HepG2 (cell line): ENCODE data around the gene AGPAT3. TPM values are rescaled to one million over a fixed set of nuclear protein-coding genes. Genes with fewer than 3 reads are reported as not detected.

Experiments used
- ATAC-seq: fragments of 200-7000 bp; cut with Tn5 transposase; 3 replicates; pipeline ENCODE4 v1.9.1; 2020; ENCODE audit warnings: mild to moderate bottlenecking, moderate library complexity
- BruUV-seq: library from RNA; stranded (reverse); fragments of 400-500 nt; replicated peaks from 2 replicates; lab custom pipeline; 2021; lab: Mats Ljungman, UMichigan
- CTCF ChIA-PET: fragments of 300-600 bp; formaldehyde crosslinking; extraction: SDS; loops from one replicate; lab custom pipeline; 2021; ENCODE audit warnings: low total read pairs, inconsistent platforms, low intra/inter-chr PET ratio; lab: Yijun Ruan, JAX
- POLR2A ChIA-PET: fragments of 350-600 bp; sonication (Branson Sonifier 250); formaldehyde crosslinking; loops from one replicate; lab custom pipeline; 2020; ENCODE audit warnings: antibody characterized with exemption, inconsistent platforms; lab: Yijun Ruan, JAX
- DNase-seq: peaks from one replicate; pipeline ENCODE4 v3.0.0-alpha.2; 2015; ENCODE audit warnings: low spot score
- FAIRE-seq: peaks from 3 replicates; lab custom pipeline; 2011; peaks lifted over from hg19 to GRCh38; lab: Jason Lieb, UNC
- H2AFZ ChIP-seq: one replicate; pipeline ENCODE4 v1.6.1; 2011; ENCODE audit warnings: low read length, inconsistent platforms
- H3K27ac ChIP-seq: fragments of 300-600 bp; 3 replicates; pipeline ENCODE4 v1.8.0; 2011; ENCODE audit warnings: mixed run types, mild to moderate bottlenecking, mixed read lengths, low read length, inconsistent platforms; ENCODE audit not compliant: insufficient read depth; ENCODE audit errors: extremely low read length
- H3K27me3 ChIP-seq, 2 experiments: fragments of 200-600 bp in 1 of 2; 2 replicates in 1 of 2; 3 replicates in 1 of 2; pipeline versions ENCODE4 v1.6.0 to v1.8.0; 2011; ENCODE audit warnings: low read length in 2 of 2, mild to moderate bottlenecking in 2 of 2, moderate library complexity in 2 of 2, inconsistent platforms in 1 of 2; ENCODE audit not compliant: insufficient read depth in 2 of 2, control insufficient read depth in 1 of 2
- H3K36me3 ChIP-seq, 2 experiments: fragments of 200-600 bp in 1 of 2; replicated peaks in 1 of 2; 2 replicates in 1 of 2; 3 replicates in 1 of 2; pipeline versions ENCODE4 v1.5.1 to v1.8.0; 2011; ENCODE audit warnings: low read length in 2 of 2, inconsistent platforms in 1 of 2; ENCODE audit not compliant: insufficient read depth in 2 of 2, control insufficient read depth in 1 of 2
- H3K4me1 ChIP-seq: 2 replicates; pipeline ENCODE4 v1.5.1; 2012; ENCODE audit warnings: low read length, inconsistent platforms; ENCODE audit not compliant: insufficient read depth
- H3K4me2 ChIP-seq: 2 replicates; pipeline ENCODE4 v1.6.0; 2011; ENCODE audit warnings: low read depth, low read length, inconsistent platforms
- H3K4me3 ChIP-seq, 3 experiments: fragments of 200-600 bp in 1 of 3; sonication (generic), shearing (Covaris generic) in 1 of 3; replicated peaks in 1 of 3; 2 replicates each; pipeline ENCODE4 v1.5.1; 2011 to 2016; ENCODE audit warnings: low read length in 3 of 3, inconsistent platforms in 2 of 3, low read depth in 2 of 3, mild to moderate bottlenecking in 2 of 3, control low read depth in 1 of 3, mixed read lengths in 1 of 3; ENCODE audit not compliant: insufficient read depth in 1 of 3
- H3K79me2 ChIP-seq: one replicate; pipeline ENCODE4 v1.6.1; 2011; ENCODE audit warnings: low read length, inconsistent platforms; ENCODE audit not compliant: insufficient read depth
- H3K9ac ChIP-seq: 2 replicates; pipeline ENCODE4 v1.6.0; 2011; ENCODE audit warnings: mild to moderate bottlenecking, low read depth, low read length, inconsistent platforms; ENCODE audit not compliant: insufficient read depth
- H3K9me3 ChIP-seq: 2 replicates; pipeline ENCODE4 v1.5.1; 2012; ENCODE audit warnings: mild to moderate bottlenecking, low read length
- H4K20me1 ChIP-seq: 2 replicates; pipeline ENCODE4 v1.6.0; 2011; ENCODE audit warnings: inconsistent platforms, mild to moderate bottlenecking, low read length, moderate library complexity; ENCODE audit not compliant: insufficient read depth
- ATF7 ChIP-seq, 2 experiments: fragments of 450-650 bp in 1 of 2; sonication (generic) in 1 of 2; formaldehyde crosslinking in 1 of 2; IDR thresholded peaks; 2 replicates each; pipeline versions ENCODE4 v1.4.0 to v1.6.1; 2016 to 2020; ENCODE audit warnings: antibody characterized with exemption in 1 of 2, mild to moderate bottlenecking in 1 of 2, missing genetic modification reagents in 1 of 2
- CERS6 ChIP-seq: sonication (generic); formaldehyde crosslinking; IDR thresholded peaks from 2 replicates; pipeline ENCODE4 v1.5.0; 2020; ENCODE audit warnings: missing genetic modification reagents
- CREB1 ChIP-seq, 2 experiments: fragments of 450-650 bp in 1 of 2; IDR thresholded peaks; 2 replicates each; pipeline ENCODE4 v1.6.1; 2016 to 2017; ENCODE audit warnings: control low read depth in 1 of 2, mild to moderate bottlenecking in 1 of 2, missing compliant biosample characterization in 1 of 2, missing genetic modification characterization in 1 of 2
- FOXP4 ChIP-seq: sonication (generic); formaldehyde crosslinking; IDR thresholded peaks from 2 replicates; pipeline ENCODE4 v1.4.0; 2020; ENCODE audit warnings: missing genetic modification reagents
- IKZF1 ChIP-seq: fragments of 450-650 bp; IDR thresholded peaks from 2 replicates; pipeline ENCODE4 v1.7.1; 2016
- NFIC ChIP-seq: IDR thresholded peaks from 2 replicates; pipeline ENCODE4 v1.6.1; 2012; ENCODE audit warnings: mild to moderate bottlenecking, low read length, inconsistent platforms
- WIZ ChIP-seq: sonication (generic); formaldehyde crosslinking; IDR thresholded peaks from 2 replicates; pipeline ENCODE4 v1.5.1; 2020; ENCODE audit warnings: mild to moderate bottlenecking, missing genetic modification reagents
- ZMYM4 ChIP-seq: sonication (generic); formaldehyde crosslinking; IDR thresholded peaks from 2 replicates; pipeline ENCODE4 v1.8.1; 2023; ENCODE audit warnings: mild to moderate bottlenecking, missing genetic modification reagents
- ZNF326 ChIP-seq: sonication (generic); formaldehyde crosslinking; IDR thresholded peaks from 2 replicates; pipeline ENCODE4 v1.4.0; 2020; ENCODE audit warnings: missing genetic modification reagents, borderline replicate concordance
- ZNF713 ChIP-seq: sonication (generic); formaldehyde crosslinking; IDR thresholded peaks from 2 replicates; pipeline ENCODE4 v1.4.0; 2020; ENCODE audit warnings: mild to moderate bottlenecking, missing genetic modification reagents
- WGBS: methylation state at CpG from one replicate; pipeline ENCODE4 v1.1.6; 2017; ENCODE audit warnings: low lambda C conversion rate; 5-methylcytosine and 5-hydroxymethylcytosine counted together
- in situ Hi-C: cut with HindIII; loops from 2 replicates; pipeline ENCODE4 v1.10.0; 2017; ENCODE audit warnings: low pct_unique_long_range_greater_than_20kb; ENCODE audit not compliant: extremely low pct_ligation_motif_present
- intact Hi-C: fragments of 100-400 bp; cut with micrococcal nuclease; formaldehyde crosslinking; loops from one replicate; pipeline ENCODE4 v1.10.0; 2022; ENCODE audit not compliant: unreplicated experiment
- polyA plus RNA-seq, 8 experiments: library from polyadenylated mRNA; depleted of rRNA in 3 of 8; stranded (reverse) in 7 of 8; unstranded in 1 of 8; fragments of >200 nt; fragmentation: Illumina TruSeq in 4 of 8; extraction: Trizol in 4 of 8; gene quantifications; 2 replicates each; pipeline versions ENCODE4 v1.2.1 to v1.2.3, GENCODE V29; 2011 to 2016; ENCODE audit warnings: low read depth in 4 of 8, missing spikeins in 1 of 8, mixed read lengths in 1 of 8; ENCODE audit not compliant: insufficient read depth in 1 of 8
- total RNA-seq, 5 experiments: library from RNA; depleted of rRNA; stranded (reverse); fragments of >200 nt; fragmentation: Illumina TruSeq; extraction: Trizol; gene quantifications; 2 replicates each; pipeline ENCODE4 v1.2.3, GENCODE V29; 2016; ENCODE audit warnings: low read depth in 1 of 5
- TF ChIP-seq, protein P1 (sequence below): sonication (generic); formaldehyde crosslinking; IDR thresholded peaks from 2 replicates; pipeline ENCODE4 v1.5.0; 2020; ENCODE audit warnings: mild to moderate bottlenecking, missing genetic modification reagents
- TF ChIP-seq, protein P2 (sequence below): sonication (generic); formaldehyde crosslinking; IDR thresholded peaks from 2 replicates; pipeline ENCODE4 v1.8.1; 2023; ENCODE audit warnings: missing genetic modification reagents, inconsistent platforms, borderline replicate concordance

The AGPAT3 gene
- total and polyA plus RNA-seq, 2 of the 13 experiments (the other 11 are each of a cell fraction or from before 2014, with no cell fraction given): 32.2 to 54.4 TPM

DNA sequence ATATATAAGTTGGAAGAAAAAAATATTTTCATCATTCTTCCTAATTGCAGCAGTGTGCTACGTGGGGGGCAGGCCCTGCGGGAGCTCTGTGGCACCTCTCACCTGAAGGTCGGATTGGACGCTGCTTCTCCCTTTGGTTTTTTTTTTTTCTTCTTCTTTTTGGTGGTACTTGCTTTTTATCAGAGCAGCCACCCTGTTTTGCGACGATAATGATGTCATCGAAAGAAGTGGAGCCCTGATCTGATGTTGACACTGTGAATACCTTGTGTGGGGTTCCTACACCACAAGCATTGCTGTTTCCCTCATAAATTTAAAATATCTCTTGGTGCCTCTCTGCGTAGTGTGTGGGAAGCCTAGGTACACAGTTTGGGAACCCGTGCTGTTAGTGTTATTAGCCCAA, 152.6 kb downstream of the AGPAT3 start:
- Histone ChIP-seq H3K79me2 (peaks cover 86% of the 10 kb centered on the region), H3K36me3 (no peaks in the 10 kb centered on the region; a peak in 1 of 5 replicates), H4K20me1 (peaks cover 24% of the 10 kb centered on the region; the same call in 1 of the 2 replicates), H3K9ac (no peak overlapping the region), H3K9me3 (no peaks in the 10 kb centered on the region), H2AFZ (no peak overlapping the region), H3K4me2 (no peak overlapping the region), H3K4me3 (no peak overlapping the region), H3K4me1 (peaks cover 68% of the 10 kb centered on the region), H3K27ac (no peak overlapping the region), H3K27me3 (no peaks in the 10 kb centered on the region; a peak in 1 of 5 replicates)
- in situ Hi-C loops: no loop called here
- BruUV-seq: no TSS peak
- DNase-seq (no peak), ATAC-seq (no peak), FAIRE-seq (no peak)
- 0 out of 2 replicates have a peak, but pooled peaks have one; percentile 3 for TF ChIP-seq CREB1 (IDR thresholded peaks at IDR 0.05)
- no peak for TF ChIP-seq CREB1 (CRISPR knock-in tag; IDR thresholded peaks at IDR 0.05)
- peak; percentile 92 for TF ChIP-seq ATF7 (IDR thresholded peaks at IDR 0.05)
- TF ChIP-seq ATF7 (CRISPR knock-in tag; IDR thresholded peaks at IDR 0.05): no peak
- TF ChIP-seq, protein P1, sequence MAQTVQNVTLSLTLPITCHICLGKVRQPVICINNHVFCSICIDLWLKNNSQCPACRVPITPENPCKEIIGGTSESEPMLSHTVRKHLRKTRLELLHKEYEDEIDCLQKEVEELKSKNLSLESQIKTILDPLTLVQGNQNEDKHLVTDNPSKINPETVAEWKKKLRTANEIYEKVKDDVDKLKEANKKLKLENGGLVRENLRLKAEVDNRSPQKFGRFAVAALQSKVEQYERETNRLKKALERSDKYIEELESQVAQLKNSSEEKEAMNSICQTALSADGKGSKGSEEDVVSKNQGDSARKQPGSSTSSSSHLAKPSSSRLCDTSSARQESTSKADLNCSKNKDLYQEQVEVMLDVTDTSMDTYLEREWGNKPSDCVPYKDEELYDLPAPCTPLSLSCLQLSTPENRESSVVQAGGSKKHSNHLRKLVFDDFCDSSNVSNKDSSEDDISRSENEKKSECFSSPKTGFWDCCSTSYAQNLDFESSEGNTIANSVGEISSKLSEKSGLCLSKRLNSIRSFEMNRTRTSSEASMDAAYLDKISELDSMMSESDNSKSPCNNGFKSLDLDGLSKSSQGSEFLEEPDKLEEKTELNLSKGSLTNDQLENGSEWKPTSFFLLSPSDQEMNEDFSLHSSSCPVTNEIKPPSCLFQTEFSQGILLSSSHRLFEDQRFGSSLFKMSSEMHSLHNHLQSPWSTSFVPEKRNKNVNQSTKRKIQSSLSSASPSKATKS (CRISPR knock-in tag): no peak
- CTCF ChIA-PET: no interaction called here
- POLR2A ChIA-PET: no interaction called here
- WGBS: 94% methylated on average over 9 of the region's 9 CpGs
- intact Hi-C loops: no loop called here

GRCh38 chr21:44018127-44018526, 153.1 kb downstream of the AGPAT3 start:
- WGBS: 96% methylated on average over 5 of the region's 5 CpGs
- FAIRE-seq (no peak), DNase-seq (no peak), ATAC-seq (no peak)
- peaks cover 68% of the 10 kb centered on the region for H3K4me1 ChIP-seq
- no peak overlapping the region for H2AFZ ChIP-seq
- no peak overlapping the region for H3K27ac ChIP-seq
- no peak overlapping the region for H3K4me3 ChIP-seq
- H3K9me3 ChIP-seq: no peaks in the 10 kb centered on the region
- no peak overlapping the region for H3K9ac ChIP-seq
- intact Hi-C loops: no loop called here
- peaks cover 22% of the 10 kb centered on the region; the same call in 1 of the 2 replicates for H4K20me1 ChIP-seq
- ChIA-PET POLR2A (no interaction called here), CTCF (no interaction called here)
- peaks cover 85% of the 10 kb centered on the region for H3K79me2 ChIP-seq
- no peaks in the 10 kb centered on the region; a peak in 1 of 5 replicates for H3K27me3 ChIP-seq
- no peaks in the 10 kb centered on the region; a peak in 1 of 5 replicates for H3K36me3 ChIP-seq
- no peak overlapping the region for H3K4me2 ChIP-seq
- no TSS peak for BruUV-seq
- in situ Hi-C loops: no loop called here
- TF ChIP-seq IKZF1 (no peak), NFIC (no peak), ZNF326 (no peak), CERS6 (no peak), ZMYM4 (no peak), FOXP4 (CRISPR knock-in tag) (no peak), ZNF713 (CRISPR knock-in tag) (no peak), WIZ (CRISPR knock-in tag) (no peak)
- TF ChIP-seq, protein P2, sequence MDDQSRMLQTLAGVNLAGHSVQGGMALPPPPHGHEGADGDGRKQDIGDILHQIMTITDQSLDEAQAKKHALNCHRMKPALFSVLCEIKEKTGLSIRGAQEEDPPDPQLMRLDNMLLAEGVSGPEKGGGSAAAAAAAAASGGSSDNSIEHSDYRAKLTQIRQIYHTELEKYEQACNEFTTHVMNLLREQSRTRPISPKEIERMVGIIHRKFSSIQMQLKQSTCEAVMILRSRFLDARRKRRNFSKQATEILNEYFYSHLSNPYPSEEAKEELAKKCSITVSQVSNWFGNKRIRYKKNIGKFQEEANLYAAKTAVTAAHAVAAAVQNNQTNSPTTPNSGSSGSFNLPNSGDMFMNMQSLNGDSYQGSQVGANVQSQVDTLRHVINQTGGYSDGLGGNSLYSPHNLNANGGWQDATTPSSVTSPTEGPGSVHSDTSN (CRISPR knock-in tag): no peak
